NCI-H82 (cell line): Measurements from ENCODE around the gene CAPS2.
A peak's percentile ranks its signal among the peaks of the same experiment; 100 is the strongest.

ENCODE experiments used
- DNase-seq: peaks from one replicate; lab custom pipeline; 2025; lab: John Stamatoyannopoulos, UW

Gene CAPS2

GRCh38 chr12:75305412-75306332, 24.5 kb downstream of the CAPS2 start:
- DNase-seq: no peak

GRCh38 chr12:75302781-75303180, 27.3 kb downstream of the CAPS2 start:
- no peak for DNase-seq

- DNase-seq: no peak
Observed at GRCh38 chr12:75302225-75302624, 27.9 kb downstream of the CAPS2 start.

GRCh38 chr12:75294797-75295196, 35.3 kb downstream of the CAPS2 start:
- peak; percentile 67 for DNase-seq

GRCh38 chr12:75294336-75294735, 35.8 kb downstream of the CAPS2 start:
- DNase-seq: peak; percentile 77

- no peak for DNase-seq
Observed at GRCh38 chr12:75291014-75291413, 39.1 kb downstream of the CAPS2 start.

GRCh38 chr12:75289753-75290152, 40.4 kb downstream of the CAPS2 start:
- peak; percentile 25 for DNase-seq

- DNase-seq: no peak
Observed at GRCh38 chr12:75288860-75289259, 41.3 kb downstream of the CAPS2 start.

GRCh38 chr12:75275702-75276101, 54.4 kb downstream of the CAPS2 start:
- no peak for DNase-seq

- DNase-seq: no peak
Observed at GRCh38 chr12:75271576-75271975, 58.5 kb downstream of the CAPS2 start.

- DNase-seq: no peak
Observed at GRCh38 chr12:75270157-75270556, 60.0 kb downstream of the CAPS2 start.

GRCh38 chr12:75269209-75269608, 60.9 kb downstream of the CAPS2 start:
- DNase-seq: no peak

GRCh38 chr12:75260316-75260715, 69.8 kb downstream of the CAPS2 start:
- DNase-seq: peak; percentile 26

- no peak for DNase-seq
Observed at GRCh38 chr12:75259143-75259542, 71.0 kb downstream of the CAPS2 start.

GRCh38 chr12:75257510-75257909, 72.6 kb downstream of the CAPS2 start:
- no peak for DNase-seq

- no peak for DNase-seq
Observed at GRCh38 chr12:75245108-75245507, 85.0 kb downstream of the CAPS2 start.

- DNase-seq: no peak
Observed at GRCh38 chr12:75239987-75240386, 90.1 kb downstream of the CAPS2 start.

- DNase-seq: no peak
Observed at GRCh38 chr12:75236206-75236605, 93.9 kb downstream of the CAPS2 start.

GRCh38 chr12:75227132-75227531, 103.0 kb downstream of the CAPS2 start:
- DNase-seq: no peak
